ENCODE results near the gene PEX13. TPM values are rescaled to one million over a fixed set of nuclear protein-coding genes. Genes with fewer than 3 reads are reported as not detected.
"Not testable (repeated sequence)": the region's sequence is repeated elsewhere in the genome, so short reads cannot be mapped to it uniquely, and the experiment has no call there.

PEX13 gene
- total RNA-seq, 1 experiment from 2014 or later: 20.7 TPM

DNA sequence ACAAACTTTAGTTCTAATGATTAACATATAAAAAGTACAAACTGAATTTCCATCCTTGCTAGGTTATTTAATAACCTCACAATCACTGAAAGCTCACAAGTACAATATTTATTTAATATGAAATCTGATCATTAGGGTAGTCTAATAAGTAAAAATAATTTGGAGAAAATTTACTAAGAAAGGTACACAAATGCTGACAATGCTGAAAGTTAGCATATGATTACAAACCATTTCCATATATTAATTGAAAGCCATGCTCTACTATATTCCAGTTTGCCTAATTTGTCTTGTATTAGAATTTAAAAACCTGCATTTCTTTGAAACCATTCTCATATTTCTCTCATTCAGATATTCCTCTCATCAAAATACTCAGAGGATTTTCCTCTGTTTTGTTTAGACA, 8.2 kb upstream of the PEX13 start:
- Histone ChIP-seq H3K27ac (ENCODE audit: low read depth, low read length, poor library complexity, severe bottlenecking) (no peak overlapping the region), H3K9me3 (ENCODE audit: low read depth, low read length, poor library complexity, severe bottlenecking) (no peaks in the 10 kb centered on the region), H3K4me3 (ENCODE audit: low read depth, low read length, poor library complexity, severe bottlenecking) (no peak overlapping the region), H3K27me3 (replicated peaks; ENCODE audit: insufficient read depth, low read depth, low read length, poor library complexity) (no peaks in the 10 kb centered on the region), H3K4me1 (ENCODE audit: insufficient read depth, low read length, poor library complexity, severe bottlenecking) (no peaks in the 10 kb centered on the region), H3K36me3 (ENCODE audit: insufficient read depth, low read length, poor library complexity, severe bottlenecking) (no peaks in the 10 kb centered on the region)
- TF ChIP-seq EZH2 (IDR thresholded peaks at IDR 0.05; ENCODE audit: borderline replicate concordance, low read depth, low read length, poor library complexity, severe bottlenecking) (no peak), CTCF (conservative IDR thresholded peaks at IDR 0.05; ENCODE audit: low read depth, low read length) (no peak)
- intact Hi-C loops (cut with micrococcal nuclease; ENCODE audit: unreplicated experiment): no loop called here
- ChIA-PET CTCF (no interaction called here), POLR2A (ENCODE audit: low non-redundant PET) (no interaction called here)
- DNase-seq (ENCODE audit: low spot score): no peak
- BruUV-seq (replicated peaks): no TSS peak

GRCh38 chr2:61011678-61012077, 5.8 kb upstream of the PEX13 start:
- TF ChIP-seq EZH2 (IDR thresholded peaks at IDR 0.05; ENCODE audit: borderline replicate concordance, low read depth, low read length, poor library complexity, severe bottlenecking) (no peak), CTCF (conservative IDR thresholded peaks at IDR 0.05; ENCODE audit: low read depth, low read length) (no peak)
- Histone ChIP-seq H3K27me3 (replicated peaks; ENCODE audit: insufficient read depth, low read depth, low read length, poor library complexity) (no peaks in the 10 kb centered on the region), H3K4me1 (ENCODE audit: insufficient read depth, low read length, poor library complexity, severe bottlenecking) (peaks cover 8% of the 10 kb centered on the region), H3K36me3 (ENCODE audit: insufficient read depth, low read length, poor library complexity, severe bottlenecking) (no peaks in the 10 kb centered on the region), H3K9me3 (ENCODE audit: low read depth, low read length, poor library complexity, severe bottlenecking) (no peaks in the 10 kb centered on the region), H3K27ac (ENCODE audit: low read depth, low read length, poor library complexity, severe bottlenecking) (no peak overlapping the region), H3K4me3 (ENCODE audit: low read depth, low read length, poor library complexity, severe bottlenecking) (no peak overlapping the region)
- CTCF ChIA-PET: interaction anchor here (0.7 kb wide), 1 partner anchor 145 kb away, joined by 4 read pairs; no protein-coding TSS in a partner anchor
- intact Hi-C loops (cut with micrococcal nuclease; ENCODE audit: unreplicated experiment): no loop called here
- POLR2A ChIA-PET (ENCODE audit: low non-redundant PET): no interaction called here
- BruUV-seq (replicated peaks): no TSS peak
- DNase-seq (ENCODE audit: low spot score): no peak

GRCh38 chr2:61012303-61012702, 5.2 kb upstream of the PEX13 start:
- H3K4me3 ChIP-seq (ENCODE audit: low read depth, low read length, poor library complexity, severe bottlenecking); H3K36me3 ChIP-seq (ENCODE audit: insufficient read depth, low read length, poor library complexity, severe bottlenecking); H3K27ac ChIP-seq (ENCODE audit: low read depth, low read length, poor library complexity, severe bottlenecking); intact Hi-C loops (cut with micrococcal nuclease; ENCODE audit: unreplicated experiment); H3K9me3 ChIP-seq (ENCODE audit: low read depth, low read length, poor library complexity, severe bottlenecking); DNase-seq (ENCODE audit: low spot score); BruUV-seq (replicated peaks); H3K27me3 ChIP-seq (replicated peaks; ENCODE audit: insufficient read depth, low read depth, low read length, poor library complexity); POLR2A ChIA-PET (ENCODE audit: low non-redundant PET); H3K4me1 ChIP-seq (ENCODE audit: insufficient read depth, low read length, poor library complexity, severe bottlenecking): not testable (repeated sequence)
- CTCF ChIA-PET: interaction anchor here (0.7 kb wide), 2 partner anchors 9 to 144 kb away, joined by 3 to 4 read pairs; no protein-coding TSS in a partner anchor

- H3K4me1 ChIP-seq (ENCODE audit: insufficient read depth, low read length, poor library complexity, severe bottlenecking): peaks cover 8% of the 10 kb centered on the region
- DNase-seq (ENCODE audit: low spot score): no peak
- CTCF ChIA-PET: interaction anchor here (0.6 kb wide), 1 partner anchor 51 kb away, joined by 7 read pairs; no protein-coding TSS in a partner anchor
- TF ChIP-seq EZH2 (IDR thresholded peaks at IDR 0.05; ENCODE audit: borderline replicate concordance, low read depth, low read length, poor library complexity, severe bottlenecking): no peak
- TF ChIP-seq CTCF (conservative IDR thresholded peaks at IDR 0.05; ENCODE audit: low read depth, low read length): no peak
- H3K36me3 ChIP-seq (ENCODE audit: insufficient read depth, low read length, poor library complexity, severe bottlenecking): no peaks in the 10 kb centered on the region
- BruUV-seq (replicated peaks): no TSS peak
- H3K4me3 ChIP-seq (ENCODE audit: low read depth, low read length, poor library complexity, severe bottlenecking): no peak overlapping the region
- H3K27me3 ChIP-seq (replicated peaks; ENCODE audit: insufficient read depth, low read depth, low read length, poor library complexity): no peaks in the 10 kb centered on the region
- no peaks in the 10 kb centered on the region for H3K9me3 ChIP-seq (ENCODE audit: low read depth, low read length, poor library complexity, severe bottlenecking)
- no peak overlapping the region for H3K27ac ChIP-seq (ENCODE audit: low read depth, low read length, poor library complexity, severe bottlenecking)
- intact Hi-C loops (cut with micrococcal nuclease; ENCODE audit: unreplicated experiment): no loop called here
- POLR2A ChIA-PET (ENCODE audit: low non-redundant PET): no interaction called here
These were observed 4.1 kb upstream of the PEX13 start for GRCh38 chr2:61013382-61013781.
